Right lobe of liver (tissue), 4 donors: ENCODE data around the gene GEMIN4.

Experiments used
- CTCF ChIP-seq, 4 donors: fragments of 200-600 bp in 3 of 4; fragments of 450-650 bp in 1 of 4; IDR thresholded peaks; one replicate each; pipeline versions ENCODE4 v1.5.1 to v1.8.0; 2016 to 2022; ENCODE audit warnings: antibody characterized with exemption in 4 of 4, mild to moderate bottlenecking in 2 of 4
- POLR2A ChIP-seq: fragments of 450-650 bp; IDR thresholded peaks from one replicate; pipeline ENCODE4 v1.6.1; 2017; ENCODE audit warnings: antibody characterized with exemption, mild to moderate bottlenecking
- donor health status: DM: no; HTN: no; CAD: no.
- donor health status: DM: no; HTN: no; CAD: no.
- donor health status: DM: no; HTN: yes; CAD: no.

- TF ChIP-seq CTCF (IDR thresholded peaks at IDR 0.05) (no peak), POLR2A (no peak)
Measured at GRCh38 chr17:728911-729310, 23.2 kb downstream of the GEMIN4 start.
